Adipocyte (in vitro differentiated cells): ENCODE measurements around the gene UGT1A6.
A peak's percentile ranks its signal among the peaks of the same experiment; 100 is the strongest.

Source experiments
- DNase-seq: peaks from one replicate; pipeline ENCODE4 v3.0.0-alpha.2; 2015; ENCODE audit warnings: low read depth
- H3K27me3 ChIP-seq: replicated peaks from 2 replicates; pipeline ENCODE4 v1.7.0; 2013; ENCODE audit warnings: mild to moderate bottlenecking, low read length, moderate library complexity; ENCODE audit not compliant: control insufficient read depth, insufficient read depth
- H3K36me3 ChIP-seq: 2 replicates; pipeline ENCODE4 v1.7.0; 2013; ENCODE audit warnings: low read length, mild to moderate bottlenecking, moderate library complexity; ENCODE audit not compliant: control insufficient read depth, insufficient read depth, severe bottlenecking
- H3K4me1 ChIP-seq: 2 replicates; pipeline ENCODE4 v1.7.0; 2013; ENCODE audit warnings: mild to moderate bottlenecking, low read length, moderate library complexity; ENCODE audit not compliant: control insufficient read depth, insufficient read depth
- H3K4me3 ChIP-seq: 2 replicates; pipeline ENCODE4 v1.7.0; 2013; ENCODE audit warnings: mild to moderate bottlenecking, low read length, moderate library complexity
- H3K9ac ChIP-seq: 2 replicates; pipeline ENCODE4 v1.7.0; 2013; ENCODE audit warnings: mild to moderate bottlenecking, low read length, moderate library complexity
- H3K9me3 ChIP-seq: 2 replicates; pipeline ENCODE4 v1.7.0; 2013; ENCODE audit warnings: mild to moderate bottlenecking, low read length, moderate library complexity; ENCODE audit not compliant: control insufficient read depth

Gene UGT1A6

GRCh38 chr2:233816771-233817170, 124.1 kb downstream of the UGT1A6 start:
- H3K36me3 ChIP-seq, result no peaks in the 10 kb centered on the region
- peaks cover 4% of the 10 kb centered on the region for H3K27me3 ChIP-seq
- no peaks in the 10 kb centered on the region for H3K9me3 ChIP-seq
- peaks cover 28% of the 10 kb centered on the region for H3K4me1 ChIP-seq
- no peak overlapping the region for H3K4me3 ChIP-seq
- H3K9ac ChIP-seq, result peak overlapping the region; percentile 35
- DNase-seq, result peak; percentile 37

- Histone ChIP-seq H3K9me3 (no peaks in the 10 kb centered on the region), H3K4me3 (no peak overlapping the region), H3K36me3 (no peaks in the 10 kb centered on the region), H3K9ac (peak overlapping the region; percentile 34), H3K4me1 (peaks cover 28% of the 10 kb centered on the region), H3K27me3 (peaks cover 4% of the 10 kb centered on the region)
- DNase-seq, result peak; percentile 24
These were observed 124.7 kb downstream of the UGT1A6 start for GRCh38 chr2:233817361-233817911.

- H3K27me3 ChIP-seq, result peaks cover 4% of the 10 kb centered on the region
- H3K9me3 ChIP-seq, result no peaks in the 10 kb centered on the region
- H3K9ac ChIP-seq, result peak overlapping the region; percentile 34
- DNase-seq, result no peak
- peaks cover 28% of the 10 kb centered on the region for H3K4me1 ChIP-seq
- H3K36me3 ChIP-seq, result no peaks in the 10 kb centered on the region
- no peak overlapping the region for H3K4me3 ChIP-seq
These were observed 125.4 kb downstream of the UGT1A6 start for GRCh38 chr2:233817995-233818638.

GRCh38 chr2:233818639-233819621, 126.2 kb downstream of the UGT1A6 start:
- Histone ChIP-seq H3K9me3 (no peaks in the 10 kb centered on the region), H3K4me3 (no peak overlapping the region), H3K36me3 (no peaks in the 10 kb centered on the region), H3K4me1 (peaks cover 28% of the 10 kb centered on the region), H3K27me3 (peaks cover 4% of the 10 kb centered on the region), H3K9ac (no peak overlapping the region)
- DNase-seq, result no peak

- H3K36me3 ChIP-seq, result no peaks in the 10 kb centered on the region
- peak; percentile 11 for DNase-seq
- H3K27me3 ChIP-seq, result peaks cover 4% of the 10 kb centered on the region
- no peak overlapping the region for H3K4me3 ChIP-seq
- H3K9ac ChIP-seq, result no peak overlapping the region
- no peaks in the 10 kb centered on the region for H3K9me3 ChIP-seq
- H3K4me1 ChIP-seq, result peaks cover 28% of the 10 kb centered on the region
These were observed 127.4 kb downstream of the UGT1A6 start for GRCh38 chr2:233819884-233820773.

GRCh38 chr2:233820774-233821105, 128.1 kb downstream of the UGT1A6 start:
- H3K4me1 ChIP-seq, result peaks cover 28% of the 10 kb centered on the region

GRCh38 chr2:233821196-233821595, 128.5 kb downstream of the UGT1A6 start:
- no peak for DNase-seq

More at GRCh38 chr2:233820774-233821105, 128.1 kb downstream of the UGT1A6 start:
- Histone ChIP-seq H3K9ac (no peak overlapping the region), H3K27me3 (peaks cover 4% of the 10 kb centered on the region), H3K9me3 (no peaks in the 10 kb centered on the region), H3K4me3 (no peak overlapping the region), H3K36me3 (no peaks in the 10 kb centered on the region)
- DNase-seq, result no peak

GRCh38 chr2:233821709-233822100, 129.0 kb downstream of the UGT1A6 start:
- H3K36me3 ChIP-seq, result no peaks in the 10 kb centered on the region
- no peak for DNase-seq

More at GRCh38 chr2:233821196-233821595, 128.5 kb downstream of the UGT1A6 start:
- Histone ChIP-seq H3K27me3 (peaks cover 4% of the 10 kb centered on the region), H3K4me1 (peaks cover 25% of the 10 kb centered on the region), H3K36me3 (no peaks in the 10 kb centered on the region), H3K9me3 (peaks cover under 1% of the 10 kb centered on the region), H3K9ac (no peak overlapping the region), H3K4me3 (no peak overlapping the region)

GRCh38 chr2:233822101-233822771, 129.5 kb downstream of the UGT1A6 start:
- Histone ChIP-seq H3K36me3 (no peaks in the 10 kb centered on the region), H3K27me3 (peaks cover 4% of the 10 kb centered on the region), H3K4me1 (peaks cover 15% of the 10 kb centered on the region), H3K9ac (no peak overlapping the region), H3K9me3 (peaks cover 8% of the 10 kb centered on the region), H3K4me3 (no peak overlapping the region)
- DNase-seq, result no peak

More at GRCh38 chr2:233821709-233822100, 129.0 kb downstream of the UGT1A6 start:
- H3K4me1 ChIP-seq, result peaks cover 20% of the 10 kb centered on the region
- H3K9me3 ChIP-seq, result peaks cover 6% of the 10 kb centered on the region
- peaks cover 4% of the 10 kb centered on the region for H3K27me3 ChIP-seq
- no peak overlapping the region for H3K4me3 ChIP-seq
- no peak overlapping the region for H3K9ac ChIP-seq
